Erythroblast (primary cell): ENCODE measurements around the gene DPM1.

ENCODE experiments used
- GATA1 ChIP-seq: IDR thresholded peaks from 2 replicates; pipeline ENCODE4 v1.6.1; 2011; ENCODE audit warnings: low read depth, mild to moderate bottlenecking, control low read depth, low read length, moderate library complexity
- POLR2A ChIP-seq: IDR thresholded peaks from 2 replicates; pipeline ENCODE4 v1.6.1; 2011; ENCODE audit warnings: mild to moderate bottlenecking, low read length

- no peak for TF ChIP-seq POLR2A
- TF ChIP-seq GATA1, result no peak
Measured at GRCh38 chr20:50895111-50895830, 63.1 kb downstream of the DPM1 start.
